Activated CD4-positive, alpha-beta T cell treated with anti-CD3 and anti-CD28 coated beads, Interleukin-2, Interleukin-6, amounts not matched to agents 100 ng/mL and 50 ng/mL, durations not matched to agents 16 hours and 8 hours (primary cell): ENCODE measurements around the gene ORM1.

Source experiments
- DNase-seq: peaks from one replicate; pipeline ENCODE4 v3.0.0-alpha.2; 2020

ORM1 gene

GRCh38 chr9:114367772-114368569 lies 45.1 kb downstream of the ORM1 start:
- peak; percentile 9 for DNase-seq

DNA sequence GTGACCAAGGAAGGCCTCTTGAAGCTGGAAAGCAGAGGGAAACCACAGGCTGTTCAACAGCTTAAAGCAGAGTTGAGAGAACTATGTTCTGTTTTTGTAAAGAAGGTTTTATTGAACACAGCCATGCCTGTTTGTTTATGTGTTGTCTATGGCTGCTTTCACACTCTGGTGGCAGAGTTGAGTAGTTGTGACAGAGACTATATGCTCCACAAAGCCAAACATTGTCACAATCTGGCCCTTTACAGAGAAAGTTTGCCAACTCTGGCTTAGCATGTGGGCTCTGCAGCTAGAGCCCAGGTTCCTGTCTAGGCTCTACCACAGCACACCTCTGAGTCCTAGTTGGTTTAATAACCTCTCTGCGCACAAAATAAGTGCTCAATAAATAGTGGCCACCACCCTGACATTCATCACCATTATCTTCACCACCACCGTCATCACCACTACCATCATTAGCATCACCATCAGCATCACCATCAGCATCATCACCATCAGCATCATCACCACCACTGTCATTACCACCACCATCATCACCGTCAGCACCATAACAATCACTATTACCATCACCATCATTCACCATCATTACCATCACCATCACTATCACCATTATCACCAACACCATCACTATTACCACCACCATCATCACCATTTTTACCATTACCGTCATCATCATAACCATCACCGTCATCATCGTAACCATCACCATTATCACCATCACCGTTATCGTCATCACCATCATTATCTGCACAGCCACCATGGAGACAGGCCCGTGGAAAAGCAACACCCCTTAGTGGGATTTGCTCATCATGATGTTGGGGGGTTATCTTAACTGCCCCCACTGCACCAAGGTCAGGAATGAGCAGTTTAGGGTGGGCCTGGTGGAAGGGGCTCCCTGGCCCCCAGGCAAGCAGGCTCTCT lies 46.6 kb downstream of the ORM1 start:
- DNase-seq = no peak

DNA sequence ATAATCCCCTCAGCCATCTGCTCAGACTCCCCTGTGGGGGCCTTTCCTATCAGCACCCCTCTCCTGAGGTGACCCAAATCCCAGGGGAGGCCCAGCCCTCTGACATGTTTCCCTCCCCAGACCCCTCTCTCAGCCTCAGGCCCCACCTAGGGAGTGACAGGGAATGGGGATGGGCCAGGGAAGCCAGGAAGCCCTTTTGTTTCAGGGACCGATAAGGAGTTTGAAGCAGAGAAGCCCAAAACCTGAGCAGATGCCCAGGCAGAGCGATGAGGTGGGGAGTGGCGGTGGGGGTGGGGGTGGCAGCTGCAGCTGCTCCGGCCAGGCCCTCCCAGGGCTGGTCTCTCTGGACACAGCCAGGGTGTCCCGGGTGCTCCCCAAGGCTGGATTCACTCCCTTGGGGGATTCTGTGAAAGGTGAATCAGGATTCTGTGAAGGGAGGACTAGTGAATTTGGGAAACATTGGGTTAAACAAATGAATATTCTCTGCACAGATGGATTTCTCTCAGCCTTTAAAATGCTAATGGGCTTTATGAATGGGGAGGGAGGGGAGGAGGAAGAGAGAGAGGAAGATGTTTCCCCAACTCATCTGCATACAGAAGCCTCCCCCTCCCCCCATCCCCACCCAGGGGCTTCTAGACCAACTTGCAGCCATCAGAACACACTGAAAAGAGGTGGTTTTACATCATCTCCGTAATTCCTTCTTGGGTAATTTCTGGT lies 47.5 kb downstream of the ORM1 start:
- DNase-seq = no peak

GRCh38 chr9:114370968-114371320 lies 48.0 kb downstream of the ORM1 start:
- no peak for DNase-seq

- DNase-seq = no peak
Observed at GRCh38 chr9:114371343-114371944, 48.5 kb downstream of the ORM1 start.

GRCh38 chr9:114371973-114372917 lies 49.3 kb downstream of the ORM1 start:
- peak; percentile 83 for DNase-seq

DNA sequence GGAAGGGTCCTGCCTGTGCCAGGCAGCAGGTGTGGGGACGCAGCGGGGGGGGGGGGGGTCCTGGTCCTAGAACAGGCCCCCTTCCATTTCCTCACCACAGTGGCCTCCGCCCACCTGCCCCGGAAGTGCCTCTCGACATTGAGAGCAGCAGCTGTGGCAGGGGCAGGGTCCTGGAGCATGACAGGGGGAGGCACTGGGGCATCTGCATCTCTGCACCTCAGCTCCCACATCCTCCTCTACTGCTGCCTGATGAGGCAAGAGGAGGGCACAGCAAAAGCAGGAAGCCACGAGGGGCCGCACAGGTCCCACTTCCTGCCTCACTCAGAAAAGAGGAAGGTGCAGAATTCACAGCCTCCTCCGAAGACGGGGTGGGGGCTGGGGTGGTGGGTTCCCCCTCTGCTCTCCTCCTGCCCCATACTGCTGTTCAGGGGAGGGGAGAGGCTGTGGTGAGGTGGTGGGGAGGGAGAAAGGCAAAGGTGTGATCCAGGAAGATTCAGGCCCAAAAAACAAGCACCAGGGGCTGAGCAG lies 50.1 kb downstream of the ORM1 start:
- DNase-seq = peak; percentile 94

GRCh38 chr9:114373960-114374730 lies 51.2 kb downstream of the ORM1 start:
- DNase-seq = peak; percentile 25

GRCh38 chr9:114374936-114375335 lies 52.0 kb downstream of the ORM1 start:
- DNase-seq = no peak

DNA sequence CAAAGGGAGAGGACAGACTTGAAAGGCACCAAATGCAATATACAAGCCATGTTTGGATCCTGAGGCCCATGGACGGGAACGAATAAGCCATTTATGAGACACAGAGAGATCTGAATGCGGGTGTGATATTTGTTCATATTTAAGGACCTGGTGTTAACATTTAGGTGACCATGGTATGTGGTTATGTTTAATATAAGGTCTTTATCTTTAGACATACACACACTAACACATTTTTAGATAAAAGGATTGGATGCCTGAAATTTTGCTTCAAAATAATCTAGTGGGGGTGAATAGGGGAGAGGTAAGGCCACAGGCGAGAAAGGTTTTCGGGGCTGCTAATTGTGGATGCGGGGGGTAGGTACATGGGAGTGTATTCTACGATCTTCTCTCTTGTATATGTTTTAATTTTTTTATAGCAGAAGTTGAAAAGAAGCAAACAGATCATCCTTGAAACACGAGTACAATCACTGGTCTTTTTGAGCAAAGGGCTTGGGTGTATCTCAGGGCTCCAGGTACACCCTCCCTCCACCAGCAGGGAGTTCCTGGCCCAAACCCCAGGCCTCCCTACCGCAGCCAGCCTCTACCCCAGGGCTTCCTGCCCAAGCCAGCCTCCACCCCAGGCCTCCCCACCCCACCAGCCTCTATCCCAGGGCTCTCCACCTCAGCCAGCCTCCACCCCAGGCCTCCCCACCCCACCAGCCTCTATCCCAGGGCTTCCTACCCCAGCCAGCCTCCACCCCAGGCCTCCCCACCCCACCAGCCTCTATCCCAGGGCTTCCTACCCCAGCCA lies 52.7 kb downstream of the ORM1 start:
- no peak for DNase-seq
